Ishikawa (cell line): Measurements from ENCODE around the gene CXCL8.

Source experiments
- CEBPB ChIP-seq: IDR thresholded peaks from 2 replicates; pipeline ENCODE4 v1.6.1; 2012
- CREB1 ChIP-seq: IDR thresholded peaks from 2 replicates; pipeline ENCODE4 v1.6.1; 2012; ENCODE audit warnings: low read depth
- EGR1 ChIP-seq: IDR thresholded peaks from 2 replicates; pipeline ENCODE4 v1.6.1; 2012
- EP300 ChIP-seq: IDR thresholded peaks from 2 replicates; pipeline ENCODE4 v1.6.1; 2012; ENCODE audit warnings: borderline replicate concordance
- FOXM1 ChIP-seq: IDR thresholded peaks from 2 replicates; pipeline ENCODE4 v1.6.1; 2012; ENCODE audit warnings: low read depth, borderline replicate concordance
- MAX ChIP-seq: IDR thresholded peaks from 2 replicates; pipeline ENCODE4 v1.6.1; 2012
- NFIC ChIP-seq: IDR thresholded peaks from 2 replicates; pipeline ENCODE4 v1.6.1; 2012
- RAD21 ChIP-seq: IDR thresholded peaks from 2 replicates; pipeline ENCODE4 v1.6.1; 2012; ENCODE audit warnings: low read depth
- TAF1 ChIP-seq: IDR thresholded peaks from 2 replicates; pipeline ENCODE4 v1.6.1; 2012; ENCODE audit warnings: low read depth, mild to moderate bottlenecking
- TCF12 ChIP-seq: IDR thresholded peaks from 2 replicates; pipeline ENCODE4 v1.6.1; 2012; ENCODE audit warnings: low read depth
- TEAD4 ChIP-seq: IDR thresholded peaks from 2 replicates; pipeline ENCODE4 v1.6.1; 2012
- USF1 ChIP-seq: IDR thresholded peaks from 2 replicates; pipeline ENCODE4 v1.6.1; 2012
- YY1 ChIP-seq: IDR thresholded peaks from 2 replicates; pipeline ENCODE4 v1.6.1; 2012; ENCODE audit warnings: low read depth
- ZBTB7A ChIP-seq: IDR thresholded peaks from 2 replicates; pipeline ENCODE4 v1.6.1; 2012; ENCODE audit warnings: low read depth
- TF ChIP-seq, protein P1 (sequence below): IDR thresholded peaks from 2 replicates; pipeline ENCODE4 v1.6.1; 2012; ENCODE audit warnings: low read depth, mild to moderate bottlenecking

The CXCL8 gene

DNA sequence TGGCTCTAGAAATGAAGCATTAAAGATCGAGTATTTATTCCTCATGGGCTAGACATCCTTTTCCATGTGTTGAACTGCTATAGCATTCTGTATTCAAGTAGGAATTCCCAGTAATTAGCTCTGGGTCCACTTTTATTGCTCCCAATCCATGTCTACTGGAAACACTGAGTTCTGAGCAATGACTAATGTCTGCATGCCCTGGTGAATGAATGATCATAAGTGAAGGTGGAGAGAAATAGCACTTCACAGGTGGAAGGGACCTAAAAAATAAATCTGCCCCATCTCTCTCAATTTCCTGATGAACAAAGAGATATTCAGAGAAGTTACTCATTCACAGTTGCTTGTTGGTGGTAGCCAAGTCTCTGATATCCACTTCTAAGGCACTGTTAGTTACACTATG, 34.6 kb upstream of the CXCL8 start:
- TF ChIP-seq ZBTB7A (no peak), EP300 (no peak), CEBPB (no peak), TCF12 (no peak), TAF1 (no peak), TEAD4 (no peak), EGR1 (no peak), YY1 (no peak), MAX (no peak), NFIC (no peak), RAD21 (no peak), FOXM1 (no peak), CREB1 (no peak), USF1 (no peak)
- TF ChIP-seq, protein P1, sequence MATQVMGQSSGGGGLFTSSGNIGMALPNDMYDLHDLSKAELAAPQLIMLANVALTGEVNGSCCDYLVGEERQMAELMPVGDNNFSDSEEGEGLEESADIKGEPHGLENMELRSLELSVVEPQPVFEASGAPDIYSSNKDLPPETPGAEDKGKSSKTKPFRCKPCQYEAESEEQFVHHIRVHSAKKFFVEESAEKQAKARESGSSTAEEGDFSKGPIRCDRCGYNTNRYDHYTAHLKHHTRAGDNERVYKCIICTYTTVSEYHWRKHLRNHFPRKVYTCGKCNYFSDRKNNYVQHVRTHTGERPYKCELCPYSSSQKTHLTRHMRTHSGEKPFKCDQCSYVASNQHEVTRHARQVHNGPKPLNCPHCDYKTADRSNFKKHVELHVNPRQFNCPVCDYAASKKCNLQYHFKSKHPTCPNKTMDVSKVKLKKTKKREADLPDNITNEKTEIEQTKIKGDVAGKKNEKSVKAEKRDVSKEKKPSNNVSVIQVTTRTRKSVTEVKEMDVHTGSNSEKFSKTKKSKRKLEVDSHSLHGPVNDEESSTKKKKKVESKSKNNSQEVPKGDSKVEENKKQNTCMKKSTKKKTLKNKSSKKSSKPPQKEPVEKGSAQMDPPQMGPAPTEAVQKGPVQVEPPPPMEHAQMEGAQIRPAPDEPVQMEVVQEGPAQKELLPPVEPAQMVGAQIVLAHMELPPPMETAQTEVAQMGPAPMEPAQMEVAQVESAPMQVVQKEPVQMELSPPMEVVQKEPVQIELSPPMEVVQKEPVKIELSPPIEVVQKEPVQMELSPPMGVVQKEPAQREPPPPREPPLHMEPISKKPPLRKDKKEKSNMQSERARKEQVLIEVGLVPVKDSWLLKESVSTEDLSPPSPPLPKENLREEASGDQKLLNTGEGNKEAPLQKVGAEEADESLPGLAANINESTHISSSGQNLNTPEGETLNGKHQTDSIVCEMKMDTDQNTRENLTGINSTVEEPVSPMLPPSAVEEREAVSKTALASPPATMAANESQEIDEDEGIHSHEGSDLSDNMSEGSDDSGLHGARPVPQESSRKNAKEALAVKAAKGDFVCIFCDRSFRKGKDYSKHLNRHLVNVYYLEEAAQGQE = no peak

GRCh38 chr4:73706811-73707210, 33.6 kb upstream of the CXCL8 start:
- TF ChIP-seq TCF12 (no peak), FOXM1 (no peak), CEBPB (no peak), ZBTB7A (no peak), TEAD4 (no peak)

GRCh38 chr4:73707269-73707875, 33.0 kb upstream of the CXCL8 start:
- no peak for TF ChIP-seq EGR1
- TF ChIP-seq CREB1 = no peak
- no peak; the same call in 1 of the 2 replicates for TF ChIP-seq MAX
- TF ChIP-seq USF1 = no peak
- TF ChIP-seq ZBTB7A = no peak

GRCh38 chr4:73707918-73708577, 32.3 kb upstream of the CXCL8 start:
- TF ChIP-seq MAX = no peak
- peak; percentile 66 for TF ChIP-seq TCF12
- TF ChIP-seq EP300 = peak; percentile 72; the same call in 1 of the 2 replicates
- peak; percentile 32; the same call in 1 of the 2 replicates for TF ChIP-seq TEAD4
- TF ChIP-seq EGR1 = no peak
- TF ChIP-seq FOXM1 = peak; percentile 34; the same call in 1 of the 2 replicates
- TF ChIP-seq TAF1 = no peak
- TF ChIP-seq NFIC = peak; percentile 70
- TF ChIP-seq, protein P1 = no peak

DNA sequence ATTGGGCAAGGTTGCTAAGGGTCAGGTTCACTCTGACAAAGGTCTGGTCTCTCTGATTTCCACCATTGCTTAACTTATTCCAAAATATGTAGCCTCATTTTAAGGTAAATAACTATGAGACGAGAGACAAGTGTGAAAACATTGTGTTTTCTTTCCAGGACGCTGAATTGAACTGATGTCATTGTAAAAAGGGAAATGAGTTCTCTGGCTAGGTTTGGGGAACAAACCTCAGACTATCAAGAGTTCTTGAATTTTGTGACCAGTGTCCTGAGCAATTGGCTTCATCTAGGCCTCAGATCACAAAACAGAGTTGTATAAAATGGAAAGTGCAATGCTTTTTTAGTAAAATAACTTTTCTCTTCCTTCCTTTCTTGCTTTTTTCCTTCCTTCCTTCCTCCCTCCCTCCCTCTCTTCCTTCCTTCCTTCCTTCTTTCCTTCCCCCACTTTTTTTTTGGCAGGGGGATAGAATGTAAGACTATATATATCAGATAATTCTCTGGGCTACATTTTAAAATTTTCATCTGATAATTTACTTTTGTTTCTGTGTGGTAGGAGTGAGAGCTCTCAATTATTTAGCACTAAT, 30.8 kb upstream of the CXCL8 start:
- no peak for TF ChIP-seq FOXM1
- TF ChIP-seq YY1 = no peak
- TF ChIP-seq RAD21 = no peak
- no peak for TF ChIP-seq CEBPB
- TF ChIP-seq ZBTB7A = no peak
- no peak for TF ChIP-seq EP300
- no peak for TF ChIP-seq USF1
- no peak for TF ChIP-seq TCF12
- TF ChIP-seq EGR1 = no peak
- TF ChIP-seq CREB1 = no peak
- TF ChIP-seq TEAD4 = no peak
